Measurements from ENCODE around the gene PACSIN3. TPM values are rescaled to one million over a fixed set of nuclear protein-coding genes. Genes with fewer than 3 reads are reported as not detected.

The PACSIN3 gene
- total RNA-seq, 3 donors from 2014 or later (not counting 1 experiment from before 2014, with no cell fraction given): 1.3 TPM; not detected in 2

DNA sequence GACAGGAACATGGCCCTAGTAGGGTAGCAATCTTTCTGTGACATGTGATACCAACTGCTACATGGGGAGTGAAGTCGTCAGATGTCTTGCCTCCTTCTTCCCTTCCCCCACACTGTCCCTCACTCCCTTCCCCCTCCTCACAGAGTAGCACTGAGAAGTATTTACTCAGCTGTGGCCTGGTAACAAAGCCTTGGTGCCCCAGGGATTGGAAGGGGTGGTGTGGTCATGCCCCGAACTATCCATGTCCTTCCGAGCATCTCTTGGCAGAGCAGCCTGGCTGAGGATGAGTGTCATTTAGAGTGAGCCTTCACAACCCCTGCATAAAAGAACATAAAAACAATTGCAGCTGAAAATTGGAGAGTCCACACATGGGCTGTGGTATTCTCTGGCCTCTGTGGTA, 55.7 kb downstream of the PACSIN3 start:
- H3K27me3 Mint-ChIP-seq (ENCODE audit: low read depth in 2 of 2): no peaks in the 10 kb centered on the region
- Histone ChIP-seq H3K27me3 (ENCODE audit: control insufficient read depth, insufficient read depth, low read length) (no peaks in the 10 kb centered on the region), H3K27ac (ENCODE audit: low read length) (no peak overlapping the region), H3K9me3 (ENCODE audit: control insufficient read depth, insufficient read depth, low read length) (no peaks in the 10 kb centered on the region), H3K4me3 (ENCODE audit: low read length) (no peak overlapping the region), H3K36me3 (ENCODE audit: control insufficient read depth, insufficient read depth, low read length) (no peaks in the 10 kb centered on the region), H3K4me1 (ENCODE audit: control insufficient read depth, insufficient read depth, low read length) (no peaks in the 10 kb centered on the region)
- H3K4me3 Mint-ChIP-seq: no peak overlapping the region
- no peak overlapping the region for H3K27ac Mint-ChIP-seq
- WGBS (ENCODE audit: insufficient coverage): 100% methylated on average over 3 of the region's 3 CpGs
- TF ChIP-seq, protein P1, sequence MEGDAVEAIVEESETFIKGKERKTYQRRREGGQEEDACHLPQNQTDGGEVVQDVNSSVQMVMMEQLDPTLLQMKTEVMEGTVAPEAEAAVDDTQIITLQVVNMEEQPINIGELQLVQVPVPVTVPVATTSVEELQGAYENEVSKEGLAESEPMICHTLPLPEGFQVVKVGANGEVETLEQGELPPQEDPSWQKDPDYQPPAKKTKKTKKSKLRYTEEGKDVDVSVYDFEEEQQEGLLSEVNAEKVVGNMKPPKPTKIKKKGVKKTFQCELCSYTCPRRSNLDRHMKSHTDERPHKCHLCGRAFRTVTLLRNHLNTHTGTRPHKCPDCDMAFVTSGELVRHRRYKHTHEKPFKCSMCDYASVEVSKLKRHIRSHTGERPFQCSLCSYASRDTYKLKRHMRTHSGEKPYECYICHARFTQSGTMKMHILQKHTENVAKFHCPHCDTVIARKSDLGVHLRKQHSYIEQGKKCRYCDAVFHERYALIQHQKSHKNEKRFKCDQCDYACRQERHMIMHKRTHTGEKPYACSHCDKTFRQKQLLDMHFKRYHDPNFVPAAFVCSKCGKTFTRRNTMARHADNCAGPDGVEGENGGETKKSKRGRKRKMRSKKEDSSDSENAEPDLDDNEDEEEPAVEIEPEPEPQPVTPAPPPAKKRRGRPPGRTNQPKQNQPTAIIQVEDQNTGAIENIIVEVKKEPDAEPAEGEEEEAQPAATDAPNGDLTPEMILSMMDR (IDR thresholded peaks at IDR 0.05): no peak
- intact Hi-C loops (cut with micrococcal nuclease): no loop called here
- DNase-seq: no peak
- H3K9me3 Mint-ChIP-seq: no peaks in the 10 kb centered on the region
- H3K36me3 Mint-ChIP-seq: no peaks in the 10 kb centered on the region
- no peak for ATAC-seq
- H3K4me1 Mint-ChIP-seq: no peaks in the 10 kb centered on the region

Other genes with a start within 250 kb of the PACSIN3 start
- gene CSTPP1, start 249.7 kb downstream of the PACSIN3 start, total RNA-seq: 10 to 100 TPM; 16.2 to 17.8 (median 16.9) TPM
- gene ARFGAP2, start 9.6 kb downstream of the PACSIN3 start, total RNA-seq: 100 to 1,000 TPM; 199 to 236 (median 228) TPM
- gene DDB2, start 28.5 kb upstream of the PACSIN3 start, total RNA-seq: 10 to 100 TPM; 66.0 to 75.4 (median 67.8) TPM
- gene ACP2, start 62.4 kb upstream of the PACSIN3 start, total RNA-seq: 10 to 100 TPM; 15.5 to 21.9 (median 16.8) TPM
- gene NR1H3, start 71.6 kb upstream of the PACSIN3 start, total RNA-seq: 10 to 100 TPM; 11.3 to 26.0 (median 13.5) TPM
- 100 to 1,000 TPM; 333 to 383 (median 335) TPM for gene MADD, start 83.7 kb upstream of the PACSIN3 start, total RNA-seq
- under 1 TPM in 2 of 3 donors, not detected in 1; 0.45 to 0.53 TPM for gene MYBPC3, start 166.3 kb upstream of the PACSIN3 start, total RNA-seq
- gene SPI1, start 192.1 kb upstream of the PACSIN3 start, total RNA-seq: 10 to 100 TPM; 15.0 to 65.4 (median 55.4) TPM
- gene SLC39A13, start 222.2 kb upstream of the PACSIN3 start, total RNA-seq: 10 to 100 TPM; 29.1 to 34.7 (median 32.6) TPM
- gene PSMC3, start 240.0 kb upstream of the PACSIN3 start, total RNA-seq: 10 to 100 TPM; 74.0 to 85.9 (median 77.7) TPM